Fibroblast of lung (primary cell): Measurements from ENCODE around the gene ZIC1. TPM values are rescaled to one million over a fixed set of nuclear protein-coding genes. Genes with fewer than 3 reads are reported as not detected.

ENCODE experiments used
- DNase-seq, 2 donors: peaks; one replicate each; pipeline versions ENCODE4 v3.0.0 to v3.0.0-alpha.2; 2010; ENCODE audit warnings: low read depth in 2 of 2
- H2AFZ ChIP-seq: 2 replicates; pipeline ENCODE4 v1.5.1; 2012; ENCODE audit warnings: low read length, control low read depth, inconsistent platforms
- H3K27ac ChIP-seq: 2 replicates; pipeline ENCODE4 v1.5.1; 2011; ENCODE audit warnings: low read length, control low read depth; ENCODE audit not compliant: insufficient read depth
- H3K27me3 ChIP-seq: 2 replicates; pipeline ENCODE4 v1.5.1; 2011; ENCODE audit warnings: mild to moderate bottlenecking, low read length; ENCODE audit not compliant: control insufficient read depth, insufficient read depth
- H3K36me3 ChIP-seq: 2 replicates; pipeline ENCODE4 v1.5.1; 2011; ENCODE audit warnings: low read length; ENCODE audit not compliant: control insufficient read depth, insufficient read depth
- H3K4me1 ChIP-seq: 2 replicates; pipeline ENCODE4 v1.5.1; 2011; ENCODE audit warnings: low read length; ENCODE audit not compliant: control insufficient read depth, insufficient read depth; ENCODE audit errors: extremely low read depth
- H3K4me2 ChIP-seq: 2 replicates; pipeline ENCODE4 v1.5.1; 2011; ENCODE audit warnings: low read length, control low read depth; ENCODE audit not compliant: insufficient read depth; ENCODE audit errors: extremely low read depth
- H3K4me3 ChIP-seq, 4 experiments: fragments of 200-600 bp in 1 of 4; sonication (generic) in 1 of 4; replicated peaks in 1 of 4; 2 replicates each; pipeline ENCODE4 v1.5.1; 2011 to 2016; ENCODE audit warnings: low read length in 4 of 4, low read depth in 3 of 4, mild to moderate bottlenecking in 3 of 4, control low read depth in 2 of 4, inconsistent platforms in 1 of 4, mixed read lengths in 1 of 4; ENCODE audit not compliant: insufficient read depth in 1 of 4; ENCODE audit errors: control extremely low read depth in 1 of 4
- H3K79me2 ChIP-seq: 2 replicates; pipeline ENCODE4 v1.5.1; 2012; ENCODE audit warnings: mild to moderate bottlenecking, low read length, inconsistent platforms; ENCODE audit not compliant: control insufficient read depth, insufficient read depth
- H3K9ac ChIP-seq: 2 replicates; pipeline ENCODE4 v1.5.1; 2011; ENCODE audit warnings: mild to moderate bottlenecking, low read length, control low read depth; ENCODE audit not compliant: insufficient read depth
- H3K9me3 ChIP-seq: 2 replicates; pipeline ENCODE4 v1.5.1; 2012; ENCODE audit warnings: low read depth, low read length; ENCODE audit not compliant: control insufficient read depth, insufficient read depth
- H4K20me1 ChIP-seq: 2 replicates; pipeline ENCODE4 v1.5.1; 2011; ENCODE audit warnings: low read length; ENCODE audit not compliant: control insufficient read depth, insufficient read depth; ENCODE audit errors: extremely low read depth
- EZH2 ChIP-seq: IDR thresholded peaks from 2 replicates; pipeline ENCODE4 v1.5.1; 2012; ENCODE audit warnings: low read length, control low read depth, mild to moderate bottlenecking; ENCODE audit errors: missing control alignments
- polyA plus RNA-seq, 2 donors: library from polyadenylated mRNA; depleted of rRNA in 1 of 2; stranded (reverse) in 1 of 2; unstranded in 1 of 2; fragments of >200 nt; gene quantifications; 2 replicates each; pipeline ENCODE4 v1.2.1, GENCODE V29; 2011 to 2012; ENCODE audit warnings: missing spikeins in 1 of 2
- total RNA-seq: library from RNA; depleted of rRNA; stranded (reverse); fragments of >200 nt; gene quantifications from 2 replicates; pipeline ENCODE4 v1.2.1, GENCODE V29; 2014
- TF ChIP-seq, protein P1 (sequence below), 2 donors: IDR thresholded peaks in 1 of 2; conservative IDR thresholded peaks in 1 of 2; 1 replicate in 1 of 2; 2 replicates in 1 of 2; pipeline ENCODE4 v1.5.1; 2011 to 2012; ENCODE audit warnings: low read length in 2 of 2, control low read depth in 1 of 2, inconsistent platforms in 1 of 2, low read depth in 1 of 2, mild to moderate bottlenecking in 1 of 2

The ZIC1 gene
- total and polyA plus RNA-seq, 2 donors (not counting 1 experiment from before 2014, with no cell fraction given), result 0.11 TPM; not detected in 1

DNA sequence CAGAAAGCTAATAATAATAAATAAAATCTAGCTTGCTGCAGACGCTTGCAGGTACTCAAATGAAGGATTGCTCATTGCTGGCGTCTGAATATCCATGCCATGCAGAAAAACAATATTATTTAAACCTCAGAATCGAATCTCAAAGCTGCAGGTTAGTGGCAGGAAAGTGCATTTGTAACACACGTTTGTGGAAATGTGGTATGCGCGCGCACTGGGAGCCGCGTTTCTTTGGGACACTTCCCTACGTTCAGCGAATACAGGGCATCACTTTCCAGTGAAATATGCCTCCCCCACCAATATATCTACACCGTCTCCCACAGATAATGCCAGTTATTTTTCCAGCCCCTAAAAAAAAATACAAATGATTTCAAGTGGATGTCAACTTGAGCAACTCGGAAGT is 39.9 kb upstream of the ZIC1 start:
- H3K79me2 ChIP-seq, result no peaks in the 10 kb centered on the region
- DNase-seq, result no peak
- no peaks in the 10 kb centered on the region for H3K36me3 ChIP-seq
- H3K27me3 ChIP-seq, result peaks cover 68% of the 10 kb centered on the region
- no peak overlapping the region for H2AFZ ChIP-seq
- H4K20me1 ChIP-seq, result no peaks in the 10 kb centered on the region
- no peak for TF ChIP-seq EZH2
- TF ChIP-seq, protein P1, sequence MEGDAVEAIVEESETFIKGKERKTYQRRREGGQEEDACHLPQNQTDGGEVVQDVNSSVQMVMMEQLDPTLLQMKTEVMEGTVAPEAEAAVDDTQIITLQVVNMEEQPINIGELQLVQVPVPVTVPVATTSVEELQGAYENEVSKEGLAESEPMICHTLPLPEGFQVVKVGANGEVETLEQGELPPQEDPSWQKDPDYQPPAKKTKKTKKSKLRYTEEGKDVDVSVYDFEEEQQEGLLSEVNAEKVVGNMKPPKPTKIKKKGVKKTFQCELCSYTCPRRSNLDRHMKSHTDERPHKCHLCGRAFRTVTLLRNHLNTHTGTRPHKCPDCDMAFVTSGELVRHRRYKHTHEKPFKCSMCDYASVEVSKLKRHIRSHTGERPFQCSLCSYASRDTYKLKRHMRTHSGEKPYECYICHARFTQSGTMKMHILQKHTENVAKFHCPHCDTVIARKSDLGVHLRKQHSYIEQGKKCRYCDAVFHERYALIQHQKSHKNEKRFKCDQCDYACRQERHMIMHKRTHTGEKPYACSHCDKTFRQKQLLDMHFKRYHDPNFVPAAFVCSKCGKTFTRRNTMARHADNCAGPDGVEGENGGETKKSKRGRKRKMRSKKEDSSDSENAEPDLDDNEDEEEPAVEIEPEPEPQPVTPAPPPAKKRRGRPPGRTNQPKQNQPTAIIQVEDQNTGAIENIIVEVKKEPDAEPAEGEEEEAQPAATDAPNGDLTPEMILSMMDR (conservative IDR thresholded peaks at IDR 0.05 in 1 of 2, IDR thresholded peaks at IDR 0.05 in 1 of 2; ENCODE audit: low read depth in 1 of 2, low read length in 2 of 2), result no peak
- H3K4me3 ChIP-seq, result no peak overlapping the region
- H3K9ac ChIP-seq, result no peak overlapping the region
- no peak overlapping the region for H3K4me2 ChIP-seq
- H3K27ac ChIP-seq, result no peak overlapping the region
- H3K4me1 ChIP-seq, result no peaks in the 10 kb centered on the region
- H3K9me3 ChIP-seq, result no peaks in the 10 kb centered on the region

DNA sequence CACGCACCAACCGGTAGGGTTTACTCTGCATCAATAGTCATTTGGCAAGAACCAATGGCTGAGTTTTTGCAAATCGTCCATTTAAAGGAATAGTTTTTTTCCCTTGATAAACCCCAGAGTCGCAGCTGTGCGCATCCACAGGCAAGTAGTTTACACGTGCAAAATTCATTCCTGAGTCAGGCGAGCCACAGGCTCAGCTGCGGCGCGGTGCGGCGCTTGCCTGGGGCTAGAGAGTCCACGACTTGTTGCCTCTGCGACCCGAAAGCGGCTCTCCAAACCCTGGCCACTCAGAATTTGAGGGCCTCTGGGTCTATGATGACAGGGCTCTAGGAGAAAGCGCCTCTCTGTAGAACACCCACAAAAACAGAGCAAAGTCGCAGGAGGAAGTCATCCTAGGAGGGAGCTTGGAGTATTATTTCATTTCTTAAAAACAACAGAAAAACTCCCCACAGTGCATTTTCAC is 39.5 kb upstream of the ZIC1 start:
- Histone ChIP-seq H3K4me1 (no peaks in the 10 kb centered on the region), H3K27me3 (peaks cover 65% of the 10 kb centered on the region), H3K9ac (no peak overlapping the region), H3K36me3 (no peaks in the 10 kb centered on the region), H3K4me3 (no peak overlapping the region), H3K27ac (no peak overlapping the region), H4K20me1 (no peaks in the 10 kb centered on the region), H3K4me2 (no peak overlapping the region), H2AFZ (no peak overlapping the region), H3K79me2 (no peaks in the 10 kb centered on the region), H3K9me3 (no peaks in the 10 kb centered on the region)
- TF ChIP-seq, protein P1 (conservative IDR thresholded peaks at IDR 0.05 in 1 of 2, IDR thresholded peaks at IDR 0.05 in 1 of 2; ENCODE audit: low read depth in 1 of 2, low read length in 2 of 2), result no peak
- no peak for TF ChIP-seq EZH2
- DNase-seq, result no peak

- DNase-seq, result no peak
- H3K9ac ChIP-seq, result no peak overlapping the region
- no peak overlapping the region for H2AFZ ChIP-seq
- no peaks in the 10 kb centered on the region for H3K4me1 ChIP-seq
- H3K4me3 ChIP-seq, result no peak overlapping the region
- no peak overlapping the region for H3K4me2 ChIP-seq
- H3K36me3 ChIP-seq, result no peaks in the 10 kb centered on the region
- no peaks in the 10 kb centered on the region for H3K79me2 ChIP-seq
- H3K9me3 ChIP-seq, result no peaks in the 10 kb centered on the region
- H3K27ac ChIP-seq, result no peak overlapping the region
- TF ChIP-seq EZH2, result no peak
- TF ChIP-seq, protein P1 (conservative IDR thresholded peaks at IDR 0.05 in 1 of 2, IDR thresholded peaks at IDR 0.05 in 1 of 2; ENCODE audit: low read depth in 1 of 2, low read length in 2 of 2), result no peak
- H3K27me3 ChIP-seq, result peaks cover 62% of the 10 kb centered on the region
- no peaks in the 10 kb centered on the region for H4K20me1 ChIP-seq
Observed at GRCh38 chr3:147370349-147370748, 38.8 kb upstream of the ZIC1 start.
